GM23338 (cell line): ENCODE data around the gene SH3TC1. TPM values are rescaled to one million over a fixed set of nuclear protein-coding genes. Genes with fewer than 3 reads are reported as not detected.

Experiments
- ATAC-seq: fragments of 200-7000 bp; cut with Tn5 transposase; 3 replicates; pipeline ENCODE4 v1.9.1; 2020
- DNase-seq: peaks from one replicate; pipeline ENCODE4 v3.0.0-alpha.2; 2015; ENCODE audit warnings: low spot score
- H2AFZ ChIP-seq: fragments of 200-600 bp; sonication (generic); 2 replicates; pipeline ENCODE4 v1.8.0; 2016; ENCODE audit warnings: antibody characterized with exemption, mild to moderate bottlenecking, moderate library complexity
- H3F3A ChIP-seq: fragments of 200-600 bp; sonication (generic); replicated peaks from 2 replicates; pipeline ENCODE4 v1.8.0; 2017; ENCODE audit warnings: antibody characterized with exemption, mixed run types, low read depth
- H3K27ac ChIP-seq: fragments of 200-600 bp; sonication (generic); 2 replicates; pipeline ENCODE4 v1.6.1; 2016; ENCODE audit warnings: low read depth
- H3K27me3 ChIP-seq: fragments of 200-600 bp; sonication (generic); 2 replicates; pipeline ENCODE4 v1.8.0; 2016; ENCODE audit warnings: mild to moderate bottlenecking, mixed run types, moderate library complexity; ENCODE audit not compliant: insufficient read depth
- H3K36me3 ChIP-seq: fragments of 200-600 bp; sonication (generic); 2 replicates; pipeline ENCODE4 v1.8.0; 2016; ENCODE audit warnings: mild to moderate bottlenecking; ENCODE audit not compliant: insufficient read depth
- H3K4me1 ChIP-seq: fragments of 200-600 bp; sonication (generic); 2 replicates; pipeline ENCODE4 v1.8.0; 2016; ENCODE audit warnings: mild to moderate bottlenecking, moderate library complexity; ENCODE audit not compliant: insufficient read depth
- H3K4me2 ChIP-seq: fragments of 200-600 bp; sonication (generic); 2 replicates; pipeline ENCODE4 v1.7.1; 2017; ENCODE audit warnings: mixed run types
- H3K4me3 ChIP-seq: fragments of 200-600 bp; sonication (generic); 2 replicates; pipeline ENCODE4 v1.6.1; 2016; ENCODE audit warnings: mixed run types
- H3K79me2 ChIP-seq: fragments of 200-600 bp; sonication (generic); replicated peaks from 2 replicates; pipeline ENCODE4 v1.8.0; 2017; ENCODE audit warnings: mild to moderate bottlenecking; ENCODE audit not compliant: insufficient read depth
- H3K9me2 ChIP-seq: fragments of 200-600 bp; sonication (generic); 2 replicates; pipeline ENCODE4 v1.8.0; 2017; ENCODE audit not compliant: insufficient read depth
- H4K20me1 ChIP-seq: fragments of 200-600 bp; sonication (generic); replicated peaks from 2 replicates; pipeline ENCODE4 v1.8.0; 2017; ENCODE audit warnings: mild to moderate bottlenecking; ENCODE audit not compliant: insufficient read depth
- H3K27ac Mint-ChIP-seq: 2 replicates; pipeline ENCODE4 v1.8.0; 2020; ENCODE audit warnings: inconsistent platforms, mild to moderate bottlenecking, moderate library complexity, mixed read lengths
- H3K27me3 Mint-ChIP-seq: 3 replicates; pipeline ENCODE4 v1.8.0; 2022; ENCODE audit warnings: low read depth, mild to moderate bottlenecking, moderate library complexity, mixed read lengths, inconsistent platforms; ENCODE audit not compliant: insufficient read depth, poor library complexity
- H3K36me3 Mint-ChIP-seq: 3 replicates; pipeline ENCODE4 v1.8.0; 2021; ENCODE audit warnings: low read depth, mild to moderate bottlenecking, inconsistent platforms, moderate library complexity, mixed read lengths
- H3K4me1 Mint-ChIP-seq: 3 replicates; pipeline ENCODE4 v1.8.0; 2020; ENCODE audit warnings: mild to moderate bottlenecking, inconsistent platforms, mixed read lengths
- H3K4me3 Mint-ChIP-seq: 3 replicates; pipeline ENCODE4 v1.8.0; 2021; ENCODE audit warnings: moderate library complexity, mild to moderate bottlenecking, inconsistent platforms, mixed read lengths
- H3K9me3 Mint-ChIP-seq: 3 replicates; pipeline ENCODE4 v1.8.0; 2020; ENCODE audit warnings: moderate library complexity, mild to moderate bottlenecking, inconsistent platforms, mixed read lengths
- CREB1 ChIP-seq: fragments of 250-450 bp; sonication (Bioruptor Pico); IDR thresholded peaks from 2 replicates; pipeline ENCODE4 v1.5.0; 2020; ENCODE audit warnings: low read depth, mild to moderate bottlenecking, moderate library complexity
- EZH2 ChIP-seq: fragments of 200-600 bp; sonication (generic); IDR thresholded peaks from one replicate; pipeline ENCODE4 v1.8.0; 2017; ENCODE audit warnings: antibody characterized with exemption, mild to moderate bottlenecking, low read depth; ENCODE audit not compliant: unreplicated experiment
- JUNB ChIP-seq: IDR thresholded peaks from one replicate; pipeline ENCODE4 v1.6.1; 2016; ENCODE audit warnings: antibody characterized with exemption; ENCODE audit not compliant: unreplicated experiment
- NANOG ChIP-seq: IDR thresholded peaks from 2 replicates; pipeline ENCODE4 v1.6.1; 2016; ENCODE audit warnings: antibody characterized with exemption, borderline replicate concordance
- STAT1 ChIP-seq: IDR thresholded peaks from one replicate; pipeline ENCODE4 v1.6.1; 2016; ENCODE audit warnings: antibody characterized with exemption; ENCODE audit not compliant: unreplicated experiment
- ZNF114 ChIP-seq: fragments of 250-450 bp; sonication (Bioruptor Pico); IDR thresholded peaks from 2 replicates; pipeline ENCODE4 v1.5.0; 2020; ENCODE audit warnings: mild to moderate bottlenecking, moderate library complexity
- ZNF331 ChIP-seq: fragments of 250-450 bp; sonication (Bioruptor Pico); IDR thresholded peaks from 2 replicates; pipeline ENCODE4 v1.5.0; 2020; ENCODE audit warnings: low read depth, mild to moderate bottlenecking, moderate library complexity
- polyA plus RNA-seq: library from polyadenylated mRNA; unstranded; fragments of >200 nt; fragmentation: Nextera tagmentation; extraction: Ambion mirVana; gene quantifications from 2 replicates; pipeline ENCODE4 v1.2.1, GENCODE V29; 2016
- total RNA-seq: library from RNA; depleted of rRNA; stranded (reverse); fragments of >200 nt; shearing (Covaris generic); gene quantifications from 2 replicates; pipeline ENCODE4 v1.2.3, GENCODE V29; 2014
- TF ChIP-seq, protein P1 (sequence below): IDR thresholded peaks from 2 replicates; pipeline ENCODE4 v1.6.1; 2016; ENCODE audit warnings: antibody characterized with exemption
- TF ChIP-seq, protein P2 (sequence below), 2 experiments: fragments of 200-600 bp in 1 of 2; sonication (generic) in 1 of 2; conservative IDR thresholded peaks; 2 replicates each; pipeline versions ENCODE4 v1.5.1 to v1.6.1; 2016 to 2017; ENCODE audit warnings: antibody characterized with exemption in 2 of 2, low read depth in 2 of 2, mild to moderate bottlenecking in 2 of 2, moderate library complexity in 1 of 2
- TF ChIP-seq, protein P3 (sequence below): IDR thresholded peaks from one replicate; pipeline ENCODE4 v1.6.1; 2018; ENCODE audit warnings: antibody characterized with exemption; ENCODE audit not compliant: unreplicated experiment

Gene SH3TC1
- total and polyA plus RNA-seq, 2 experiments from 2014 or later = 0.07 TPM; not detected in 1

GRCh38 chr4:8181119-8181518 lies 18.0 kb upstream of the SH3TC1 start:
- TF ChIP-seq EZH2 (no peak), NANOG (no peak)
- no peaks in the 10 kb centered on the region for H3K9me2 ChIP-seq
- no peaks in the 10 kb centered on the region for H3K9me3 Mint-ChIP-seq
- no peak overlapping the region for H3K27ac ChIP-seq
- no peaks in the 10 kb centered on the region for H4K20me1 ChIP-seq
- DNase-seq = no peak
- H3K4me3 ChIP-seq = no peak overlapping the region
- H3F3A ChIP-seq = peaks cover 7% of the 10 kb centered on the region; the same call in 1 of the 2 replicates
- no peaks in the 10 kb centered on the region for H3K36me3 Mint-ChIP-seq
- no peak for ATAC-seq
- no peaks in the 10 kb centered on the region for H3K4me1 ChIP-seq
- H3K27me3 Mint-ChIP-seq = peaks cover 2% of the 10 kb centered on the region
- H3K27me3 ChIP-seq = no peaks in the 10 kb centered on the region
- H3K79me2 ChIP-seq = no peaks in the 10 kb centered on the region
- no peak overlapping the region for H3K27ac Mint-ChIP-seq
- 0 out of 3 replicates have a peak, but pooled peaks cover 2% of the 10 kb centered on the region for H3K4me1 Mint-ChIP-seq
- no peak overlapping the region for H3K4me3 Mint-ChIP-seq
- H2AFZ ChIP-seq = no peak overlapping the region
- H3K36me3 ChIP-seq = no peaks in the 10 kb centered on the region
- H3K4me2 ChIP-seq = no peak overlapping the region

GRCh38 chr4:8181844-8182243 lies 17.2 kb upstream of the SH3TC1 start:
- Histone ChIP-seq H3K4me3 (no peak overlapping the region), H3K4me2 (no peak overlapping the region), H2AFZ (no peak overlapping the region), H3K4me1 (no peaks in the 10 kb centered on the region), H3F3A (peaks cover 7% of the 10 kb centered on the region; the same call in 1 of the 2 replicates), H3K27ac (no peak overlapping the region), H4K20me1 (no peaks in the 10 kb centered on the region), H3K36me3 (no peaks in the 10 kb centered on the region), H3K27me3 (no peaks in the 10 kb centered on the region), H3K9me2 (no peaks in the 10 kb centered on the region), H3K79me2 (no peaks in the 10 kb centered on the region)
- Mint-ChIP-seq H3K27me3 (peaks cover 2% of the 10 kb centered on the region), H3K36me3 (no peaks in the 10 kb centered on the region), H3K4me1 (0 out of 3 replicates have a peak, but pooled peaks cover 2% of the 10 kb centered on the region), H3K27ac (no peak overlapping the region), H3K9me3 (no peaks in the 10 kb centered on the region), H3K4me3 (no peak overlapping the region)
- DNase-seq (no peak), ATAC-seq (no peak)
- no peak for TF ChIP-seq EZH2

DNA sequence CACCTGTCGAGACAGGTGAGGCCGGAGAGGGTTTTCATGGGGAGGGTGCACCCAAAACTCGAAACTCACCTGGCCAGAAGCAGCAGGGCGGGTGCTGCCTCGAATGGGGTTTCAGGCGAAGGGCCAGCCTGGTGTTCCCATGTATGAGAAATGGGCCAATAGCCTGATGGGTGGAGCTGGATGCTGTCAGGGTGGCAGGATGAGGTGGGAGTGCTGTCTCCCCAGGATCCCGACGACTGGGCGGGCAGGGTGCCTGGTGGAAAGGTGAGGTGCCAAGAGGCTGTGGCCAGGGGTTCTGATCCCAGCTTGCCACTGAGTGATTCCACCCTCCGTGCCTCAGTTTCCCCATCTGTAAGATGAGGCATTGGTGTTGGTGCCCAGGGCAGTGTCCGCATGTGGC lies 16.8 kb upstream of the SH3TC1 start:
- ATAC-seq = no peak
- H3K27ac Mint-ChIP-seq = no peak overlapping the region
- no peak for TF ChIP-seq JUNB
- TF ChIP-seq, protein P1, sequence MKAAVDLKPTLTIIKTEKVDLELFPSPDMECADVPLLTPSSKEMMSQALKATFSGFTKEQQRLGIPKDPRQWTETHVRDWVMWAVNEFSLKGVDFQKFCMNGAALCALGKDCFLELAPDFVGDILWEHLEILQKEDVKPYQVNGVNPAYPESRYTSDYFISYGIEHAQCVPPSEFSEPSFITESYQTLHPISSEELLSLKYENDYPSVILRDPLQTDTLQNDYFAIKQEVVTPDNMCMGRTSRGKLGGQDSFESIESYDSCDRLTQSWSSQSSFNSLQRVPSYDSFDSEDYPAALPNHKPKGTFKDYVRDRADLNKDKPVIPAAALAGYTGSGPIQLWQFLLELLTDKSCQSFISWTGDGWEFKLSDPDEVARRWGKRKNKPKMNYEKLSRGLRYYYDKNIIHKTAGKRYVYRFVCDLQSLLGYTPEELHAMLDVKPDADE = no peak
- TF ChIP-seq EZH2 = no peak
- no peak for TF ChIP-seq ZNF331 (CRISPR knock-in tag)
- TF ChIP-seq, protein P2, sequence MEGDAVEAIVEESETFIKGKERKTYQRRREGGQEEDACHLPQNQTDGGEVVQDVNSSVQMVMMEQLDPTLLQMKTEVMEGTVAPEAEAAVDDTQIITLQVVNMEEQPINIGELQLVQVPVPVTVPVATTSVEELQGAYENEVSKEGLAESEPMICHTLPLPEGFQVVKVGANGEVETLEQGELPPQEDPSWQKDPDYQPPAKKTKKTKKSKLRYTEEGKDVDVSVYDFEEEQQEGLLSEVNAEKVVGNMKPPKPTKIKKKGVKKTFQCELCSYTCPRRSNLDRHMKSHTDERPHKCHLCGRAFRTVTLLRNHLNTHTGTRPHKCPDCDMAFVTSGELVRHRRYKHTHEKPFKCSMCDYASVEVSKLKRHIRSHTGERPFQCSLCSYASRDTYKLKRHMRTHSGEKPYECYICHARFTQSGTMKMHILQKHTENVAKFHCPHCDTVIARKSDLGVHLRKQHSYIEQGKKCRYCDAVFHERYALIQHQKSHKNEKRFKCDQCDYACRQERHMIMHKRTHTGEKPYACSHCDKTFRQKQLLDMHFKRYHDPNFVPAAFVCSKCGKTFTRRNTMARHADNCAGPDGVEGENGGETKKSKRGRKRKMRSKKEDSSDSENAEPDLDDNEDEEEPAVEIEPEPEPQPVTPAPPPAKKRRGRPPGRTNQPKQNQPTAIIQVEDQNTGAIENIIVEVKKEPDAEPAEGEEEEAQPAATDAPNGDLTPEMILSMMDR (conservative IDR thresholded peaks at IDR 0.05; ENCODE audit: low read depth in 2 of 2) = no peak
- no peak for TF ChIP-seq ZNF114 (CRISPR knock-in tag)
- no peak for TF ChIP-seq STAT1
- TF ChIP-seq CREB1 (CRISPR knock-in tag) = no peak
- no peak for TF ChIP-seq NANOG
- TF ChIP-seq, protein P3, sequence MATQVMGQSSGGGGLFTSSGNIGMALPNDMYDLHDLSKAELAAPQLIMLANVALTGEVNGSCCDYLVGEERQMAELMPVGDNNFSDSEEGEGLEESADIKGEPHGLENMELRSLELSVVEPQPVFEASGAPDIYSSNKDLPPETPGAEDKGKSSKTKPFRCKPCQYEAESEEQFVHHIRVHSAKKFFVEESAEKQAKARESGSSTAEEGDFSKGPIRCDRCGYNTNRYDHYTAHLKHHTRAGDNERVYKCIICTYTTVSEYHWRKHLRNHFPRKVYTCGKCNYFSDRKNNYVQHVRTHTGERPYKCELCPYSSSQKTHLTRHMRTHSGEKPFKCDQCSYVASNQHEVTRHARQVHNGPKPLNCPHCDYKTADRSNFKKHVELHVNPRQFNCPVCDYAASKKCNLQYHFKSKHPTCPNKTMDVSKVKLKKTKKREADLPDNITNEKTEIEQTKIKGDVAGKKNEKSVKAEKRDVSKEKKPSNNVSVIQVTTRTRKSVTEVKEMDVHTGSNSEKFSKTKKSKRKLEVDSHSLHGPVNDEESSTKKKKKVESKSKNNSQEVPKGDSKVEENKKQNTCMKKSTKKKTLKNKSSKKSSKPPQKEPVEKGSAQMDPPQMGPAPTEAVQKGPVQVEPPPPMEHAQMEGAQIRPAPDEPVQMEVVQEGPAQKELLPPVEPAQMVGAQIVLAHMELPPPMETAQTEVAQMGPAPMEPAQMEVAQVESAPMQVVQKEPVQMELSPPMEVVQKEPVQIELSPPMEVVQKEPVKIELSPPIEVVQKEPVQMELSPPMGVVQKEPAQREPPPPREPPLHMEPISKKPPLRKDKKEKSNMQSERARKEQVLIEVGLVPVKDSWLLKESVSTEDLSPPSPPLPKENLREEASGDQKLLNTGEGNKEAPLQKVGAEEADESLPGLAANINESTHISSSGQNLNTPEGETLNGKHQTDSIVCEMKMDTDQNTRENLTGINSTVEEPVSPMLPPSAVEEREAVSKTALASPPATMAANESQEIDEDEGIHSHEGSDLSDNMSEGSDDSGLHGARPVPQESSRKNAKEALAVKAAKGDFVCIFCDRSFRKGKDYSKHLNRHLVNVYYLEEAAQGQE = no peak

More for the DNA sequence above, 16.8 kb upstream of the SH3TC1 start:
- Histone ChIP-seq H3K27ac (no peak overlapping the region), H3F3A (peaks cover 7% of the 10 kb centered on the region; the same call in 1 of the 2 replicates), H4K20me1 (no peaks in the 10 kb centered on the region), H3K9me2 (no peaks in the 10 kb centered on the region), H3K79me2 (no peaks in the 10 kb centered on the region), H2AFZ (no peak overlapping the region), H3K4me1 (no peaks in the 10 kb centered on the region), H3K4me3 (no peak overlapping the region), H3K36me3 (no peaks in the 10 kb centered on the region), H3K4me2 (no peak overlapping the region), H3K27me3 (no peaks in the 10 kb centered on the region)
- DNase-seq = no peak
- Mint-ChIP-seq H3K27me3 (peaks cover 2% of the 10 kb centered on the region), H3K4me3 (no peak overlapping the region), H3K36me3 (no peaks in the 10 kb centered on the region), H3K4me1 (no peaks in the 10 kb centered on the region), H3K9me3 (no peaks in the 10 kb centered on the region)
